ENCODE measurements around the gene KLF7. TPM values are rescaled to one million over a fixed set of nuclear protein-coding genes. Genes with fewer than 3 reads are reported as not detected.

Gene KLF7
- total RNA-seq, 3 donors from 2014 or later (not counting 1 experiment from before 2014, with no cell fraction given) = 22.9 to 39.1 (median 32.4) TPM

DNA sequence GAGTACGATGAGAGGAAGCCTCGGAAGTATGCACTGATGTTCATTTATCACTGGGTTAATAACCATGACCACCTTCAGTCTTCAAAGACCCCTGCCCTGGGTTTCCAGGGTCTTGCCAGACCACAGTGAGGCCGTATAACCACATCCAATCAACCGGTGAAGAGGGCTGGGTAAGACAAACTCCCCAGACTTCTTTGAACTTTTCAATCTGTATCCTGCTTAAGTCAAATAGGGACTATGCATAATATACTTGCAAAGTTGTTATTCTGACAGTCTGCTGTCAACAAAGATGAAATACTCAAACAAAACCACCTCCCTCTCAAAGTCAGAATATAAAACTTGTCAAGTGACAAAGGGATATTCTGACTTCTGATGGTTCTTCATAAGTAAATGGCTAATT is 54.0 kb downstream of the KLF7 start:
- no peak overlapping the region for H3K27ac ChIP-seq (ENCODE audit: low read length)
- DNase-seq (no peak), ATAC-seq (no peak)
- no peaks in the 10 kb centered on the region for H3K9me3 Mint-ChIP-seq
- intact Hi-C loops (cut with micrococcal nuclease) = no loop called here
- no peak overlapping the region for H3K27ac Mint-ChIP-seq
- no peaks in the 10 kb centered on the region for H3K27me3 ChIP-seq (ENCODE audit: control insufficient read depth, insufficient read depth, low read length)
- H3K27me3 Mint-ChIP-seq (ENCODE audit: low read depth in 2 of 2) = no peaks in the 10 kb centered on the region
- H3K9me3 ChIP-seq (ENCODE audit: control insufficient read depth, insufficient read depth, low read length) = no peaks in the 10 kb centered on the region
- H3K36me3 ChIP-seq (ENCODE audit: control insufficient read depth, insufficient read depth, low read length) = peaks cover 2% of the 10 kb centered on the region
- 52% methylated on average over 4 of the region's 4 CpGs for WGBS (ENCODE audit: insufficient coverage)
- H3K4me3 ChIP-seq (ENCODE audit: low read length) = no peak overlapping the region
- peaks cover 4% of the 10 kb centered on the region for H3K4me1 ChIP-seq (ENCODE audit: control insufficient read depth, insufficient read depth, low read length)
- H3K4me1 Mint-ChIP-seq = peaks cover 24 to 41% of the 10 kb centered on the region in 2 donors
- no peak overlapping the region for H3K4me3 Mint-ChIP-seq
- H3K36me3 Mint-ChIP-seq = peaks cover 10% of the 10 kb centered on the region
- TF ChIP-seq, protein P1, sequence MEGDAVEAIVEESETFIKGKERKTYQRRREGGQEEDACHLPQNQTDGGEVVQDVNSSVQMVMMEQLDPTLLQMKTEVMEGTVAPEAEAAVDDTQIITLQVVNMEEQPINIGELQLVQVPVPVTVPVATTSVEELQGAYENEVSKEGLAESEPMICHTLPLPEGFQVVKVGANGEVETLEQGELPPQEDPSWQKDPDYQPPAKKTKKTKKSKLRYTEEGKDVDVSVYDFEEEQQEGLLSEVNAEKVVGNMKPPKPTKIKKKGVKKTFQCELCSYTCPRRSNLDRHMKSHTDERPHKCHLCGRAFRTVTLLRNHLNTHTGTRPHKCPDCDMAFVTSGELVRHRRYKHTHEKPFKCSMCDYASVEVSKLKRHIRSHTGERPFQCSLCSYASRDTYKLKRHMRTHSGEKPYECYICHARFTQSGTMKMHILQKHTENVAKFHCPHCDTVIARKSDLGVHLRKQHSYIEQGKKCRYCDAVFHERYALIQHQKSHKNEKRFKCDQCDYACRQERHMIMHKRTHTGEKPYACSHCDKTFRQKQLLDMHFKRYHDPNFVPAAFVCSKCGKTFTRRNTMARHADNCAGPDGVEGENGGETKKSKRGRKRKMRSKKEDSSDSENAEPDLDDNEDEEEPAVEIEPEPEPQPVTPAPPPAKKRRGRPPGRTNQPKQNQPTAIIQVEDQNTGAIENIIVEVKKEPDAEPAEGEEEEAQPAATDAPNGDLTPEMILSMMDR (IDR thresholded peaks at IDR 0.05) = no peak

DNA sequence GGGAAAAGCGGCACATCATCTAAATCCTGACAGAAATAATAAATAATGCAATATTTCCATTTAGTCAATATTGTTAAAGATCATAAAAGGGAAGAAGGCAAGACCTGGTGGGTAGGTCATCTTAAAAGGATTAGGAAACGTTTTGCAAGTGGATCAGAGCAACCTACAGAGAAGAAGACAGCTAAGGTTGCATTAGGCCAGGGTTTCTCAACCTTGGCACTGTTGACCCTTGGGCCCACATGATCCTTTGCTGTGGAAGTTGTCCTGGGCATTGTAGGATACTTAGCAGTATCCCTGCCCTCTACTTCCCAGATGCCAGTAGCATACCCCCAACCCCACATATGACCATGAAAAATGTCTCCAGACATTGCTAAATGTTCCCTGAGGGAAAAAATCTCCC is 55.0 kb downstream of the KLF7 start:
- WGBS (ENCODE audit: insufficient coverage) = 63% methylated on average over 1 of the region's 2 CpGs
- Mint-ChIP-seq H3K9me3 (no peaks in the 10 kb centered on the region), H3K36me3 (peaks cover 10% of the 10 kb centered on the region), H3K27me3 (ENCODE audit: low read depth in 2 of 2) (no peaks in the 10 kb centered on the region), H3K4me3 (no peak overlapping the region), H3K4me1 (peaks cover 21 to 41% of the 10 kb centered on the region in 2 donors), H3K27ac (no peak overlapping the region)
- H3K9me3 ChIP-seq (ENCODE audit: control insufficient read depth, insufficient read depth, low read length) = no peaks in the 10 kb centered on the region
- H3K4me3 ChIP-seq (ENCODE audit: low read length) = no peak overlapping the region
- no peak for ATAC-seq
- TF ChIP-seq, protein P1 (IDR thresholded peaks at IDR 0.05) = no peak
- peaks cover 2% of the 10 kb centered on the region for H3K36me3 ChIP-seq (ENCODE audit: control insufficient read depth, insufficient read depth, low read length)
- H3K27me3 ChIP-seq (ENCODE audit: control insufficient read depth, insufficient read depth, low read length) = no peaks in the 10 kb centered on the region
- H3K27ac ChIP-seq (ENCODE audit: low read length) = no peak overlapping the region
- intact Hi-C loops (cut with micrococcal nuclease) = no loop called here
- DNase-seq = no peak
- peaks cover 4% of the 10 kb centered on the region for H3K4me1 ChIP-seq (ENCODE audit: control insufficient read depth, insufficient read depth, low read length)

DNA sequence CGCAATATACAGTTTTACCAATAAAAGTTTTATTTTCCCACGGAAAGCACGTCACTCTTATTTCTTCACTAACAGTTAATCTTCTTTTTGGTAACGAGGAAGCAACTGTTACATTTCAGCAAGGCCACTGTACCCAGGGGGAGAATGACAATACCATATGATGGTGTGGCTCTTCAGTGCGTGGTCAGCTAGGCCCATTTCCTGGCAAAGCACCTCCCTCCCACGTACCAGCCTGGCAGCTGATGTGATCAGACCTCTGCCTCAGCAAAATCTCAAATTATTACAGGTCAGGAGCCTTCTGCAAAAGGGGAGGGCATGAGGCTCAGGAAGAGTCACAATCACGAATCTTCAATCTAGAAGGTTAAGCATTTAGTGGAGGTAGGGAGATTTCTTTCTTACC is 55.4 kb downstream of the KLF7 start:
- Mint-ChIP-seq H3K36me3 (peaks cover 10% of the 10 kb centered on the region), H3K9me3 (no peaks in the 10 kb centered on the region), H3K27ac (no peak overlapping the region), H3K27me3 (ENCODE audit: low read depth in 2 of 2) (no peaks in the 10 kb centered on the region), H3K4me3 (no peak overlapping the region), H3K4me1 (peaks cover 20 to 37% of the 10 kb centered on the region in 2 donors)
- ATAC-seq (no peak), DNase-seq (no peak)
- WGBS (ENCODE audit: insufficient coverage) = 68% methylated on average over 6 of the region's 7 CpGs
- intact Hi-C loops (cut with micrococcal nuclease) = no loop called here
- H3K4me1 ChIP-seq (ENCODE audit: control insufficient read depth, insufficient read depth, low read length) = peaks cover 4% of the 10 kb centered on the region
- no peaks in the 10 kb centered on the region for H3K27me3 ChIP-seq (ENCODE audit: control insufficient read depth, insufficient read depth, low read length)
- H3K27ac ChIP-seq (ENCODE audit: low read length) = no peak overlapping the region
- TF ChIP-seq, protein P1 (IDR thresholded peaks at IDR 0.05) = no peak
- no peak overlapping the region for H3K4me3 ChIP-seq (ENCODE audit: low read length)
- peaks cover 2% of the 10 kb centered on the region for H3K36me3 ChIP-seq (ENCODE audit: control insufficient read depth, insufficient read depth, low read length)
- H3K9me3 ChIP-seq (ENCODE audit: control insufficient read depth, insufficient read depth, low read length) = no peaks in the 10 kb centered on the region

DNA sequence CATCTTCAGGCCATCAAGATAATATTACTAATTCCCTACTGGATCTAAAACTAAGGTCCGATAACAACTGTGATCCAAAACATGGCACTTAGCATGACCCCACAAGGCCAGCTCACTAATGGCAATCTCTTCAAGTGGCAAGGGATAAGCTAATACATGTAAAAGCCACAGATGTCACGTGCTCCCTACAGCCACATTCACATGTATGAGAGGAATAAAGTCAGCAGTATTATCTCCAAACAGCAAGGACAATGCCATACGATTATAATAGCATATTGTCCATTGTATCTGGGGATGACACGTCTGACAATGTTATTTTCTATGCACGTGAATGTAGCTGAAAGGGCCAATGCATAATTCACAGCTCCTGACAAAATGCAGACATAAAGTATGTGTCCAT is 56.0 kb downstream of the KLF7 start:
- WGBS (ENCODE audit: insufficient coverage) = 86% methylated on average over 5 of the region's 5 CpGs
- Mint-ChIP-seq H3K27me3 (ENCODE audit: low read depth in 2 of 2) (no peaks in the 10 kb centered on the region), H3K4me3 (no peak overlapping the region), H3K36me3 (peaks cover 10% of the 10 kb centered on the region), H3K27ac (no peak overlapping the region), H3K9me3 (no peaks in the 10 kb centered on the region), H3K4me1 (peaks cover 20 to 35% of the 10 kb centered on the region in 2 donors)
- Histone ChIP-seq H3K4me3 (ENCODE audit: low read length) (no peak overlapping the region), H3K9me3 (ENCODE audit: control insufficient read depth, insufficient read depth, low read length) (no peaks in the 10 kb centered on the region), H3K27ac (ENCODE audit: low read length) (no peak overlapping the region), H3K36me3 (ENCODE audit: control insufficient read depth, insufficient read depth, low read length) (peaks cover 2% of the 10 kb centered on the region), H3K4me1 (ENCODE audit: control insufficient read depth, insufficient read depth, low read length) (peaks cover 4% of the 10 kb centered on the region), H3K27me3 (ENCODE audit: control insufficient read depth, insufficient read depth, low read length) (no peaks in the 10 kb centered on the region)
- intact Hi-C loops (cut with micrococcal nuclease) = no loop called here
- no peak for DNase-seq
- ATAC-seq = no peak
- TF ChIP-seq, protein P1 (IDR thresholded peaks at IDR 0.05) = no peak
